ENCODE data around the gene TP53TG5.

GRCh38 chr20:45399018-45399417 is 20.9 kb upstream of the TP53TG5 start:
- TF ChIP-seq, protein P1, sequence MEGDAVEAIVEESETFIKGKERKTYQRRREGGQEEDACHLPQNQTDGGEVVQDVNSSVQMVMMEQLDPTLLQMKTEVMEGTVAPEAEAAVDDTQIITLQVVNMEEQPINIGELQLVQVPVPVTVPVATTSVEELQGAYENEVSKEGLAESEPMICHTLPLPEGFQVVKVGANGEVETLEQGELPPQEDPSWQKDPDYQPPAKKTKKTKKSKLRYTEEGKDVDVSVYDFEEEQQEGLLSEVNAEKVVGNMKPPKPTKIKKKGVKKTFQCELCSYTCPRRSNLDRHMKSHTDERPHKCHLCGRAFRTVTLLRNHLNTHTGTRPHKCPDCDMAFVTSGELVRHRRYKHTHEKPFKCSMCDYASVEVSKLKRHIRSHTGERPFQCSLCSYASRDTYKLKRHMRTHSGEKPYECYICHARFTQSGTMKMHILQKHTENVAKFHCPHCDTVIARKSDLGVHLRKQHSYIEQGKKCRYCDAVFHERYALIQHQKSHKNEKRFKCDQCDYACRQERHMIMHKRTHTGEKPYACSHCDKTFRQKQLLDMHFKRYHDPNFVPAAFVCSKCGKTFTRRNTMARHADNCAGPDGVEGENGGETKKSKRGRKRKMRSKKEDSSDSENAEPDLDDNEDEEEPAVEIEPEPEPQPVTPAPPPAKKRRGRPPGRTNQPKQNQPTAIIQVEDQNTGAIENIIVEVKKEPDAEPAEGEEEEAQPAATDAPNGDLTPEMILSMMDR (conservative IDR thresholded peaks at IDR 0.05; ENCODE audit: low read length), result no peak
- no peak for TF ChIP-seq EZH2phosphoT487 (IDR thresholded peaks at IDR 0.05; ENCODE audit: borderline replicate concordance, low read depth, low read length)
